Stomach (tissue), 4 donors: ENCODE results near the gene WFDC1.

ENCODE experiments used
- EP300 ChIP-seq: sonication (generic); formaldehyde crosslinking; IDR thresholded peaks from one replicate; pipeline ENCODE4 v1.6.1; 2017; ENCODE audit warnings: antibody characterized with exemption
- TF ChIP-seq, protein P1 (sequence below), 7 experiments: fragments of 450-650 bp in 4 of 7; fragments of 200-600 bp in 3 of 7; sonication (generic) in 3 of 7; IDR thresholded peaks; one replicate each; pipeline ENCODE4 v1.5.1; 2016 to 2019; ENCODE audit warnings: antibody characterized with exemption in 7 of 7, control low read depth in 2 of 7, mild to moderate bottlenecking in 1 of 7

DNA sequence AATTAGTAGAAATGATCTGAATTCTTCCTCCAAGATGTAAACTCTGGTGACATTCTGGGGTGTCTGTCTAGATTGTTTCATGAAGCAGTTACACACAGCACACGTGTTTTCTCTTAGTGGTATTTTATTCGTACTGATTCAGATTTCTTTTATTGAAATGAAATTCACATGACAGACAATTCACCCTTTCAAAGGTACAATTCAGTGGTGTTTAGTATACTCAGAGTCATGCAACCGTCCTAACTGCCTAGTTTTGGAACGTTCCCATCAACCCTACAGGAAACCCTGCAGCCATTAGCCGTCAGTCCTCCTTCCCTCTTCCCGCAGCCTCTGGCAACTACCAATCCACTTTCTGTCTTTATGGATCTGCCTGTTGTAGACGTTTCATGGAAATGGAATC is 8.8 kb downstream of the WFDC1 start:
- TF ChIP-seq, protein P1, sequence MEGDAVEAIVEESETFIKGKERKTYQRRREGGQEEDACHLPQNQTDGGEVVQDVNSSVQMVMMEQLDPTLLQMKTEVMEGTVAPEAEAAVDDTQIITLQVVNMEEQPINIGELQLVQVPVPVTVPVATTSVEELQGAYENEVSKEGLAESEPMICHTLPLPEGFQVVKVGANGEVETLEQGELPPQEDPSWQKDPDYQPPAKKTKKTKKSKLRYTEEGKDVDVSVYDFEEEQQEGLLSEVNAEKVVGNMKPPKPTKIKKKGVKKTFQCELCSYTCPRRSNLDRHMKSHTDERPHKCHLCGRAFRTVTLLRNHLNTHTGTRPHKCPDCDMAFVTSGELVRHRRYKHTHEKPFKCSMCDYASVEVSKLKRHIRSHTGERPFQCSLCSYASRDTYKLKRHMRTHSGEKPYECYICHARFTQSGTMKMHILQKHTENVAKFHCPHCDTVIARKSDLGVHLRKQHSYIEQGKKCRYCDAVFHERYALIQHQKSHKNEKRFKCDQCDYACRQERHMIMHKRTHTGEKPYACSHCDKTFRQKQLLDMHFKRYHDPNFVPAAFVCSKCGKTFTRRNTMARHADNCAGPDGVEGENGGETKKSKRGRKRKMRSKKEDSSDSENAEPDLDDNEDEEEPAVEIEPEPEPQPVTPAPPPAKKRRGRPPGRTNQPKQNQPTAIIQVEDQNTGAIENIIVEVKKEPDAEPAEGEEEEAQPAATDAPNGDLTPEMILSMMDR (IDR thresholded peaks at IDR 0.05) = no peak
- no peak for TF ChIP-seq EP300
